Kidney epithelial cell (primary cell): ENCODE measurements around the gene GUK1. TPM values are rescaled to one million over a fixed set of nuclear protein-coding genes. Genes with fewer than 3 reads are reported as not detected.

Experiments
- DNase-seq: peaks from one replicate; pipeline ENCODE4 v3.0.0-alpha.2; 2010; ENCODE audit warnings: low read depth
- H3K27me3 ChIP-seq: 2 replicates; pipeline ENCODE4 v1.6.0; 2011; ENCODE audit warnings: low read length; ENCODE audit not compliant: control insufficient read depth, insufficient read depth
- H3K36me3 ChIP-seq: 2 replicates; pipeline ENCODE4 v1.5.1; 2011; ENCODE audit warnings: low read length; ENCODE audit not compliant: control insufficient read depth, insufficient read depth
- H3K4me3 ChIP-seq: 2 replicates; pipeline ENCODE4 v1.5.1; 2011; ENCODE audit warnings: low read depth, mild to moderate bottlenecking, control low read depth, low read length
- CTCF ChIP-seq: IDR thresholded peaks from 2 replicates; pipeline ENCODE4 v1.5.1; 2011; ENCODE audit warnings: mild to moderate bottlenecking, moderate library complexity, low read length, control low read depth, inconsistent platforms; ENCODE audit not compliant: insufficient read depth, poor library complexity, severe bottlenecking
- total RNA-seq: library from RNA; depleted of rRNA; stranded (reverse); fragments of >200 nt; gene quantifications from 2 replicates; pipeline ENCODE4 v1.2.3, GENCODE V29; 2015

GUK1 gene
- total RNA-seq, 1 donor from 2014 or later: 302 TPM

- DNase-seq: no peak
- Histone ChIP-seq H3K36me3 (peaks cover 4% of the 10 kb centered on the region), H3K4me3 (no peak overlapping the region), H3K27me3 (no peaks in the 10 kb centered on the region)
- no peak for TF ChIP-seq CTCF
Observed at GRCh38 chr1:228145463-228146416, 5.7 kb downstream of the GUK1 start.

- peaks cover 4% of the 10 kb centered on the region for H3K36me3 ChIP-seq
- TF ChIP-seq CTCF: no peak
- no peak for DNase-seq
Observed at GRCh38 chr1:228146417-228147150, 6.5 kb downstream of the GUK1 start.

GRCh38 chr1:228147151-228147693 lies 7.1 kb downstream of the GUK1 start:
- no peak overlapping the region for H3K4me3 ChIP-seq
- no peak for TF ChIP-seq CTCF
- H3K36me3 ChIP-seq: peaks cover 3% of the 10 kb centered on the region
- DNase-seq: no peak
- H3K27me3 ChIP-seq: no peaks in the 10 kb centered on the region

More at GRCh38 chr1:228146417-228147150, 6.5 kb downstream of the GUK1 start:
- H3K27me3 ChIP-seq: no peaks in the 10 kb centered on the region
- no peak overlapping the region for H3K4me3 ChIP-seq

DNA sequence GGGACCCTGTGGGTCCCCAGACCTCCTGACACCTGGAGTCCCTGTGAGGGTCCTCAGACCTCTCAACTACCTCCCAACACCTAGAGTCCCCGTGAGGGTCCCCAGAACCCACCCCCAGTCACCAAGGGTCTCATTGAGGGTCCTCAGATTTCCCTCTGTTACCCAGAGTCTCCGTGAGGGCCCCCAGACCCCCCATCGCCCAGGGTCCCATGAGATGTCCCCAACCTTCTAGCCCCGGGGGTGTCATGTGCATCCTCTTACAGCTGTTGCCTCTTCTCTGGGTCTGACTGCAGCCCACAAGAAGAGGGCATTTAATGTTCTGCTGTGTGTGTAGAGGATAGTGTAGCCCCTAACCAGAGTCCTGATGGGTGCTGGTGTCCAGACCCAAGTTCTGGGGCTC lies 7.7 kb downstream of the GUK1 start:
- H3K4me3 ChIP-seq: no peak overlapping the region

DNA sequence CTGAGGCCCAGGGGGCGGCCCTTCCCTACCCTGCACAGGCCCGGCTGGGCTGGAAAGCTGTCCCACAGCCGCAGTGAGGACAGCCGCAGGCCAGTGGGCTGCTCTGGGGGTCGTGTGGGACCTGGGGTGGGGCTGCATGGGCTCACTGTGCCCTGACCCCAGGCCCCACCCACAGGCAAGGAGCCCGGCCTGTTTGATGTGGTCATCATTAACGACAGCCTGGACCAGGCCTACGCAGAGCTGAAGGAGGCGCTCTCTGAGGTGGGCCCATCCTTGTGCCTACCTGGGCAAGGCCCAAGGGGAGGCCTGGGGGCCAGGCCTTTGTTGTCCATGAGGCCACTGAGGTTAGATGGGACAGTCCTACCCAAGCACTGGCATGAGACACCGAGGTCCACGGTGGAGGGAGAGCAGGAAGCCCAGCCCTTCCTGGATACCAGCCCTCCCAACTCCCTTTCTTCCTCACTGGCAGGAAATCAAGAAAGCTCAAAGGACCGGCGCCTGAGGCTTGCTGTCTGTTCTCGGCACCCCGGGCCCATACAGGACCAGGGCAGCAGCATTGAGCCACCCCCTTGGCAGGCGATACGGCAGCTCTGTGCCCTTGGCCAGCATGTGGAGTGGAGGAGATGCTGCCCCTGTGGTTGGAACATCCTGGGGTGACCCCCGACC lies 8.2 kb downstream of the GUK1 start:
- no peak for DNase-seq
- Histone ChIP-seq H3K4me3 (no peak overlapping the region), H3K36me3 (peaks cover 2% of the 10 kb centered on the region), H3K27me3 (no peaks in the 10 kb centered on the region)
- TF ChIP-seq CTCF: no peak

More for the DNA sequence above, 7.7 kb downstream of the GUK1 start:
- no peaks in the 10 kb centered on the region for H3K27me3 ChIP-seq
- DNase-seq: no peak
- no peak for TF ChIP-seq CTCF
- peaks cover 2% of the 10 kb centered on the region for H3K36me3 ChIP-seq
